HUDEP-2 (cell line): ENCODE measurements around the gene CNTN6.

Source experiments
- DNase-seq, 76 experiments: peaks; one replicate each; lab custom pipeline; 2025; ENCODE audit not compliant: unreplicated experiment in 76 of 76; lab: John Stamatoyannopoulos, UW

The CNTN6 gene

DNA sequence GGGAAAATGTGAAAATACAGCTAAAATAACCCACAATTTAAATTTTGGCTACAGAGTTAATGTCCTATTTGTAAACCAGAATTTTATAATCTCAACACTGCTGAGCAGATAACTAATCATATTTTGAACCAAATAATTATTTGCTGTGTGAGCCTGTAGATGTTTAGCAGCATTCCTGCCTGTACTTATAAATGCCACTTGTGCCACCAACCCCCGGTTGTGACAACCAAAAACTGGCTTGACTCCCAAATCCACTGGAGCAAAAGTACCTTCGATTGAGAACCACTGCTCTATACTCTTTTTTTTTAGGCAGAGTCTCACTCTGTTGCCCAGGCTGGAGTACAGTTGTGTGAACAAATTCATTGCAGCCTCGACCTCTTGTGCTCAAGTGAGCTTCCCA, 78.5 kb downstream of the CNTN6 start:
- no peak for DNase-seq

DNA sequence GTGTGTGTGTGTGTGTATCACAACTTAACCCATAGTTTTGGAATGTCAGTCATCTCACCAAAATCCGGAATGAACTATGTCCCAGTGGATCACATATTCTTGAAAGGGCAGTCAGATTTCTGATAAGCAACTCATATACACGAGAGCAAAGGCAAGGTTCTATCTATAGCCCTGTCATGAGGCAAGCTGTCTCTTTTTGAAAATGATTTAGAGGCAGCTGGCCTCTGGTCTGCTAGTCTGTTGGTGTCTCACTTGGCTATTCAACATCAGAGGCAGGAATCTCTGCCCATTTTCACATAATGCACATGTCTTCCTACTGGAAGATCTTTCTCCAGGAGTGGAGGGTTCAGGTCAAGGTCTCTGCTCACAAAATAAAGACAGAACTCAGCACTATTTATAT, 79.8 kb downstream of the CNTN6 start:
- no peak for DNase-seq

DNA sequence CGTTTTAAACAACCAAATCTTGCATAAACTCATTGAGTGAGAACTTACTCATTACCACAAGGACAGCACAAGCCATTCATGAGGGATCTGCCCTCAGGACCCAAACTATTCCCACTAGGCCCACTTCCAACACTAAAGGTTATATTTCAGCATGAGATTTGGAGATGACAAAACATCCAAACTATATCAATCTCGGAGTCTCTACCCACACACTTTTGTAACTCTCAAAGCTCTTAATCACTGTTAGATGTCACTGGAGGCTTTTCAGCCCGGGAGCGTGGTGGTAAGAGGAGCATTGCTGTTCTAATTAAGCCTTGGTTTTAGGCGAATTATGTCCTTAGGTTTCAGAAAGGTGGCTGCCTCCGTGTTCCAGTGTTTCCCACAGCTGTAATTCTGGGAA, 86.3 kb downstream of the CNTN6 start:
- DNase-seq: no peak

DNA sequence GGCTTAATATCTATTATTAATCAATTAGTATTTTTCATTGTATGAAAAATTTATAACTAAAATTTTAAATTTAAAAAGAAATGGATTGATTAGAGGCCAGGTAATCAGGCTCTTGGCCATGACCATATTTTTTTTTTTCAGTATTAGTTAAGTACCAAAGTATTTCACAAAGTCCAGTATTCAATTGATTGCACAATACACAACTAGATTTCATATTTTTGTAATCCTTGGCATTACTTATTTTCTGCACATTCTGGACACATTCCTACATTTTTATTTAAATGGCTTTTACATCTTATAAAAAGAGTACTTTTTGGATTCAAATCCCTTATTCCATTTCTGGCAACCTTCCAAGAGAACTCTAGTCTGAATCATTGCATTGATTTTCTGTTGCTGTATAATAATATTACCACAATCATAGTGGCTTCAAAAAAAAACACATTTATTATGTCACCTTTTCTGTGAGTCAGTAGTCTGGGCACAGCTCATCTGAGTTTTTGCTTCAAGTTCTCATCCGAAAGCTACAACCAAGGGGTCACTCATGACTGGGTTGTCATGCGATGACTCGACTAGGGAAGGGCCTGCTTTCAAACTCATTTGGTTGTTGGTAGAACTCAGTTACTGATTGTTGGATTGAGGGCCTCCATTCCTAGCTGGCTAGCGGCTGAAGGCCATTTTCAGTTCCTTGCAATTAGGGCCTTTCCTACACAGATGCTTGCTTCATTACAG, 90.7 kb downstream of the CNTN6 start:
- DNase-seq: no peak

DNA sequence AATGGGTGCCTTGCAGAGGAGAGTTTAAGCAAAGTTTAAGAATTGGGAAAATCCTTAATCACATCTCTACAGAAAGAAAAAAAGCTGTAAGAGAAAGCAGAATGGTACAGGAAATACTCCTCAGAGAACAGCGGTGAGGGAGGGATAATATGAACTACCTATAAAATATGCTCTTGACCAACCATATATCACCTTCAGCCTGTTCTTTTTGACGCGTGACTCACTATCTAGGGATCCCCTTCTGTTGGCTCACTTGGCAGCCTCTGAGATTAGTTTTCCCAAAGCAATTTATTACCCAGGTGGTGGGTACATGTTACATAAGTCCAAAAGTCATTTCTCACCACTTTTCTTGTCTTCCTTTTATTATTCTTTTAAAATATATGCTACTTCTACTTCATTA, 97.7 kb downstream of the CNTN6 start:
- DNase-seq: no peak

DNA sequence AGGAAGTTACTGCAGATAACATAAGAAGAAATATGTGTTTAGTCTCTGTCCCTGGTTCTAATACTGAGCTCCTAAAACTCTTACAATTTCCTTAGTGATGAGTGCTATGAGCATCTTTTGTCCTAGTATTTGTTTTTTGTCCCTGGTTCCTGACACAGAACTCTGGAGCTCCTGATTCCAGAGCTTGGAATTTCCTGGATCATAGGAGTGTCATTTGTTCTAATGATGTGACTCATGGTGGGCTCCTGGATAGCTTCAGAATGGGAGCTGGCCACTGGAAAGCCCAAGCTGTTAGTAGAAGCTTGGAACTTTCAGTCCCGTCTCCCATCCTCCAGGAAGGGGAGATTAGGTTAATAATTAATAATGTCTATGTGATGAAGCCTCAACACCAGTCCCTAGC, 98.2 kb downstream of the CNTN6 start:
- no peak for DNase-seq

DNA sequence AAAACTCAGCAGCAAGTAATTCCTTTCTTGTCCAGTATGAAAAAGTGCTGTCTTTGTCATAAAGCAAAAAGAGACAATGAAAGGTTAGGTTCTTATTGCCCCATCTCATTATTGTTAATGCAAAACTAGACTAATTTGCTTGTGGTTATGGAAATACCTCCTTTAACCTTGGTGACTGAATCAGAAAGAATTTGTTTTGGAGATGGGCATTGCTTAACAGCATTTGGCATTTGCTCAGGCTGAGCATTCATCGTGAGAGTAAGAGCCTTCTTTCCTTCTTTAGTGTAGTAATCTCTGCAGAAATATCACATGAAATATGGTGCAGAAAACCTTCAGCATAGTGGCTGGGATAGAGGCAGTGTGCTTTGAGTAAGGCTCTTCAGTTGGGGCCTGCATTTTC, 103.1 kb downstream of the CNTN6 start:
- no peak for DNase-seq

DNA sequence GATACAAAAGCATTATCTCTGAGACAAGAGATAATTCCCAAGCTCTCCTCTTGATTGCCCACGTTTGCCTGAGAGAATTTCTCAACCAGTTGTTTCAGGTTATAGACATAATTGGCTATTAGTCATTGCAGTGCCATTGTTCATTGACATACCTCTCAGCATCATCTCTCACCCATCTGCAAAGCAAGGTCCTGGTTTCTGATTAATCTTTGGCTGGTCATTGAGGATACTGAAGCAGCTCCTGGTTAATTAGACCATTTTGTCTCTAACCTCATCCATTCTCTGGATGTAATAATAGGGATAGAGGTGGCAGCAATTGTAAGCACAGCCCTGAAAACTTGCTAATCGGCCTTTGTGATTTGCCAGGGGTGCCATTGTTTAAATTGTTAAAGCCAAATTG, 104.2 kb downstream of the CNTN6 start:
- DNase-seq: no peak

DNA sequence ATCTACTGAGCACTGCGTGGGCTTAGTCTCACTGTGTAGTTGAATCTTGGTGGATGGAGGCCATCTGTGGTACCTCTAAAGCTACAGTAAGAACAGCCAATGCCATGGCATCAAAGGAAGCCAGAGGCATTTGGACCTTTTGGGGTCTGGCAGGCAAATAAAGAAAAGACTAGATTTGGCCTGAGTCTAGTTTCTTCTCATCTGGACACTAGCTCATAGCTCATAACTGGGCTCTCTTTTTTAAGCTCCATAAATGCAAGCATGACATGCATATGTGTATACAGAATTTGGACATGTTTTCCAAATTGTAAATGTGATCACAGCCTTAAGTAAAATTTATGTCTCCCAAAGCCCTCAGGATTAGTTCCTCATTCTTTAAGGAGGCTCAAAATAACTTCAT, 107.5 kb downstream of the CNTN6 start:
- DNase-seq: no peak

DNA sequence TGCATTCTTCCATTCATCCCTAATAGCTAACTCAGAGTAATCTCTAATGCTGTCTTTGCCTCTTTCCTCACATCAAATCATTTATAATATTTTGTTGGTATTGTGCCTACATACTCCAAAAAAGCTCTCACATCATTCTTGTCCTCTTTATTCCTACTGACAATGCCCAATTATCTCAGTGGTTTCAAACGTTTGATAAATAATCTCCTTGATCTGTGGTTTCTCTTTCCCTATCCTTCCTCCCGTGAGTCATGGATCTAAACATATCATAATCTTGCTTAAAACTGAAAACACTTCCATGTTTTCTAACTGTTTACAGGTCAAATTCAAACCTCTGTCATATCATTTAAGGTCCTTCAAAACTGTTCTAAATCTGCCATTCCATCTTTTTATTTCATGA, 115.1 kb downstream of the CNTN6 start:
- DNase-seq: no peak

DNA sequence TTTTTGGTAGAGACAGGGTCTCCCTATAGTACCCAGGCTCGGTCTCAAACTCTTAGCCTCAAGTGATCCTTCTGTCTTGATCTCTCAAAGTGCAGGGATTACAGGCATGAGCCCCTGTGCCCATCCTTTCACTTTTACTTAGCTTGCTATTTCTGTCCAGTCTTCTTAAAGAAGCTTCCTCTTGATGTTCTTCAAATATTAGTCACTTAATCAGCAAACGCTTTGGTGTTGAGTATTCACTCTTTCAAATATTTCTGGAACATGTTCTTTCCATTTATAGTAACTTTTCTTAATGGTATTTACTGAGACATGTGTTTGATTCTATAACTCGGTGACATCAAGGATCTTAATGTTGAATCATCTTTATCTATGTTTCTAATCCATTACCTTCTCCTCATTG, 122.1 kb downstream of the CNTN6 start:
- DNase-seq: no peak

DNA sequence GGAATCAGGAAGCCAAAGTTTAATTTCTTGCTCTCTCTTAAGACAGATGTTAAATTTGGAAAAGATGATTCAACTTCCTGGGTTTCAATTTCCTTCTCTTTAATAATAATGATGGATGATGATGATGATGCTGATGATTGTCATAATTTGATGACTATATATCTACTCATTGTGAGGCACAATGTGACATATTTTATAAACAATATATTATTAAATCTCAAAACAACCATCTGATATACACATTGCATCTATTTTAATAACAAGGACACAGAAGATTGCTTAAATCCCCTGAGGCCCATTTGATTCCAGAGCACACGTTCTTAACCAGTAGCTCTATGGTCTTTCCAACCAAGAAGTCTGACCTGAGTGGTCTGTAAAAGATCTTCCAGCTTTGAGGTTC, 124.0 kb downstream of the CNTN6 start:
- DNase-seq: no peak

DNA sequence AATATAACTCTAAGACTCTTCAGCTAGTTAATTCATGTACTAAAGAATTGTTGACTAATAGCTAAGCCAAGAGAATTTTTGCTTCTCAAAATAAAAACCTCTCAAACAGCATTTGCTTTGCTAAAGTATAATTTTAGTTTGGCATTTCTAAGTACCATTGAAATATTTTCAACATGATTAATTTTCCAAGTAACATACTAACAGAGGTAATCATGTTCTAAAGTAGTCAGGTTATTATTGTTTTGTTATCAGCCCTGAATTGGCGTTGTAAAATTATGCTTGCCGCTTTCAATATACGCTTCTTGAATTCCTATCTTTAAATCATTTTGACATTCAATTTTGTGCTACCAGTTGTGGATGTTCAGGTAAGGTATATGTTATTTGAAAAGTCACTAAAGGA, 134.3 kb downstream of the CNTN6 start:
- no peak for DNase-seq

DNA sequence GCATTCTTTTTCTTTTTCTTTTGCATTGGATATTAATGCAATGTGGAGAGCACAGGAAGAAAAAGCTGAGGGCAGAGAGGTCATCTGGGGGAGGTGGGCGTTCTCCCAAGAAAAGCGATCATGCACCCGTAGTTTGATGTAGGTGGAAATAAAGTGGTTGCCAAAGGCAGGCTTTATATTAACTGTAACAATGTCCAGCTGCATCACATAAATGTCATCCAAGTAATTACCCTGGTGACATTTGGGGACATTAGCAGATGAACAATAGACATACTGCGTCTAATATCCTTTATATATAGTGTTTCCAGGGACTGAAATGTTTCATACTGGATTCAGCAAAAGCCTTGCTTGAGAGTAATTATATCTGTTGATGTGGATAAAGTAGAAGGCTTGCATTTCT, 135.5 kb downstream of the CNTN6 start:
- DNase-seq: no peak

DNA sequence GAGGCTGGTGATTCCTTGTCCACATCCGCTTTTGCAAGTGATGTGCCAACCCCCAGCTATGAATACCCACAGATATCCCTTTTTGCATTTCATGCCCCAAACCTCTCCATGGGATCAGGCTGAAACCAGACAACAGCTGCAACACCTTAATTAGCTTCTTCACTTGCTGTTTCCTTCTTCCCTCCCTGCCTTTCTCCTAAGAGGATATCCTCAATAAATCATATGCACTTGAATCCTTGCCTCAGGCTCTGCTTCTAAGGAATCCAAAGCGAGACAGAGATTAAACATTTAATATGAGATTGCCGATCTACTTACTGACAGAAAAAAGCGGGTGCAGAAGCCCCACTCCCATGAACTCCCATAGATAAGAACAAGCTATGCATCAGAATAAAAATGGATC, 138.1 kb downstream of the CNTN6 start:
- DNase-seq: no peak

DNA sequence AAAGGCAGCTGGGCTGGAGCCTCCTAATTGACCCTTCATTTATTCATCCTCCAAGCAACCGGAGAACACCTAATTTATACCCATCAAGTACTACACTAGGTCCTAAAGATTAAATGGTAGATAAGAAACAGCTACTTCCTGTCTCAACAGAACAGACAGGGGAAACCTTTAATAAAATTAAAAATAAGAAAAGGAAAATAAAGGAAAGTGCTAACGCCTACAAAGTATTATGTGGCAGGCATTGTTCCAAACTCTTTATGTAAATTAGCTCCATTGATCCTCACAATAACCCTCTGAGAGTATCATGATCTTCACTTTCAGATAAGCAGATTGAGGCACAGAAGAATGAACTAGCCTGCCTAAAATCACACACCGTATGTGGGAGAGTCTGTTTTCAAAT, 139.5 kb downstream of the CNTN6 start:
- no peak for DNase-seq

DNA sequence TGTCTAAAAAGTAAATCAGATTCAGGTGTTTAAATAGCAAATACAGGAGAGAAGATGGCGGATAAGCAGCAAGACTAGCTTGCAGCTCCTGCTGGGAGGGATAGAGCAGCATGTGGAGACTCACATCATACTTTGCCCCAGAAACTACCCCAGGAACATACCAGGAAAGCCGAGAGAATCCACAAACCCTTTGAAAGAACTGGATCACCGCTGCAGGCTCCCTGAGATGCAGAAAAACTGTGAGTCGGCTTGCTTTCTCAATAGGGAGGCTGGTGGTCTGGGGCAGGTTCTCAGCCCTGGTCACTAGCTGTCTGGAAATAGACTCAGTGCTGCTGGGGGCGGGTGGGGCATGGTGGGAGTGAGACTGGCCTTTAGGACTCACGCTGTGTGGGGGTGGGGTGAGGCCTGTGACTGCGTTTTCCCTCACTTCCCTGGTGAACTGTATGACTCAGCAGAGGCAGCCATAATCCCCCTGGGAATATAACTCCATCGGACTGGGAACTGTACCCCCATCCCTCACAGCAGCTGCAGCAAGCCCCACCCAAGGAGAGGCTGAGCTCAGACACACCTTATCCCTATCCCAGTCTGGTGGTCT, 142.8 kb downstream of the CNTN6 start:
- no peak for DNase-seq

DNA sequence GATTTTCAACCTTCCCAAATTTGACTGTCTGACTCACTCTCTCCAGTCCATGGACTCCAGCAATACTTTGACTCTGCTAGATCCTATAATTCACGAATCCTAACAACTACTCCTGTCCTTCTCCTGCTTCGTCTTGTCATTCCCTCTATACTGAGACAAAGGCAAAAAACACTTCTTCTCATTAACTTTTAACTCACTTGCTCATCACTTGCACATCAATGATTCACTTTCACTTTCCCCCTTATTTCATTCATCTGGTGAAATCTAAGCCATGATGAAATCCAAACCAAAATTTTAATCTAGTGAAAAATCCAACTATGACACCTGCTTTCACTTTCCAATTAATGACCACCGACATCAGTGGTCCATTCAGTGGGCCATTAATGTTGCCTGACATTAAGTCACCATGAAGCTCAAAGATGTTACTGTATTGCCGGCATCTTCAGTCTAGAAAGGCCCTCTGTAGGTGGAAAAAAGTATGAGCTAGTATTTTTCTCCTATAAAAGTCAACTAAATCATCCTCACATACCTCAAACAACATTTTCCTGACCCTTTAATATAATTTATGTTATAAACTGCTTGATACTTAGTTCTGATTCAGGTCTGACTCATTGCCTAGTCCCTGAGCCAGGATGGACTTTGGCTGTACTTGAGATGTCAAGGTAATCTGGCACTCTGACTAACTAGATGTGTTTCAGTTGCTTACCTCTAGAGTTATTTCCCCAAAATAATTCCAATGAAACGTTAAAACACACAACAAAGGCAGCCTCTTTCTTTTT, 158.6 kb downstream of the CNTN6 start:
- no peak for DNase-seq

DNA sequence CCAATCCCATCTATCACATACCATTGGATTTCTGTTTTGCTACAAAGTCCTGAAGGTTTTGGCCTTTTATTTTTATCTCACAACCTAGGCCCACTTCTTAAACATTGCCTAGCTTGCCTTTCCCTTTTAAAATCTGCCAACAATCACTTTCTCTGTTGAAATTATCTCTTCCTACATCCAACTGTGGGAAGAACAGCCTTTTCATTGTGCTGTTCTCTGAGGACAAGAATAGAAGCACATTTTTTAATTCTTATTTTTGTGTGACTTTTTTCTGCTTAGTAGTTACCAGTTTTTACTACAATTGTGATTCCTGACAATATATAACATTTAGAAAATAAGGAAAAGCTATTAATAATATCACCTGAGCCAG, 159.2 kb downstream of the CNTN6 start:
- no peak for DNase-seq

DNA sequence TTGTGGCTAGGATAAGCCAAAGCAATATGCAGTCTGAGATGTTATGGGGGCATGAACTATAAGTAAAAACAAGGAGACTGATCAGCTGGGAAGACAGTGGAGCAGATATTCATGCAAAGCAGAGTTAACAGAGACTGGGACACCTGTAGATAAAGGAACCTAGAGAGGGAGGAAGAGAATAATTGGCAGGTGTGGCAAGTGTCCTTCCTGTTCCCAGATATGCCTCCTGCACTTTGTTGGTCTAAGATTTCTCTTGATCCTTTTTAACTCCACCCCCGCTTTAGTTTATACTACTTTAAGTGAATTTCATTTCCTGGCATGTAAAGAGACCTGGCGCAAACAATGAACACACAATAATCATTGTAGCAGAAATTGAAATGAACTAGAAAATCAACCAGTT, 169.4 kb downstream of the CNTN6 start:
- DNase-seq: no peak

DNA sequence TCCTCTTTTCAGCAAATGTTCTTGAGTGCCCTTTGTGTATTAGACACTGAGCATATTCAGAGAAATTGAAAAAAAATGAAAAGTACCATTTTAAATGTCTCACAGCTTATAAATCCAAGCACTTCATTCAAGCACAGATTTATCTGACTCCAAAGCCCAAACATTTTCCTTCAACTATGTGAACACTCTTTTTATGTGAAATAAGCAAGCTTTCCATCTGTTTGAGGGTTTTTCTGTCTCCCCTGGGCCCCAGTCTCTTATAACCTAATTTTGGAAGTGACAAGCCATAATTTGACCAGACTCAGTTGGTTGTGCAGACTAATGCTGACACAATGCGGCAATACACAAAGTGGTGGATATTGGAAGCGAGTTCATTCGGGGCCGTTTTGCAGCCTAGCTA, 170.3 kb downstream of the CNTN6 start:
- no peak for DNase-seq

DNA sequence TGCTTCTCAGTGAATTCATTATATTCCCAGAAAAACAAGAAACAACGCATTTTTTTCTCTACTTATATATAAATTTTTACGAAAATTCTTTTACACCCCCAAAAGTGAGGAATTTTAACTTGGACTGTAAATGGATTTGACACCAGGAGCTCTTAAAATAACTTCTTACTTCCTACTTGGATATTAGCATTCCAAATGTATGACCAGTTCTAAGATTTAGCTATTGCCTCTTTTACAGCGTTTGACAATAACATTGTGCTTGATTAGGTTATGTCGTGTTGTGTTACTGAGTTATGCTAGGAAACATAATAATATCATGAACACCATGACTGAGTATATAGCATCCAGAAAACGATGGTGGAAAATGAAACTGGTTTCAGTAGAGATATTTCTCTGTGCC, 177.0 kb downstream of the CNTN6 start:
- no peak for DNase-seq
